ENCODE results near the gene SSBP3.

The SSBP3 gene

DNA sequence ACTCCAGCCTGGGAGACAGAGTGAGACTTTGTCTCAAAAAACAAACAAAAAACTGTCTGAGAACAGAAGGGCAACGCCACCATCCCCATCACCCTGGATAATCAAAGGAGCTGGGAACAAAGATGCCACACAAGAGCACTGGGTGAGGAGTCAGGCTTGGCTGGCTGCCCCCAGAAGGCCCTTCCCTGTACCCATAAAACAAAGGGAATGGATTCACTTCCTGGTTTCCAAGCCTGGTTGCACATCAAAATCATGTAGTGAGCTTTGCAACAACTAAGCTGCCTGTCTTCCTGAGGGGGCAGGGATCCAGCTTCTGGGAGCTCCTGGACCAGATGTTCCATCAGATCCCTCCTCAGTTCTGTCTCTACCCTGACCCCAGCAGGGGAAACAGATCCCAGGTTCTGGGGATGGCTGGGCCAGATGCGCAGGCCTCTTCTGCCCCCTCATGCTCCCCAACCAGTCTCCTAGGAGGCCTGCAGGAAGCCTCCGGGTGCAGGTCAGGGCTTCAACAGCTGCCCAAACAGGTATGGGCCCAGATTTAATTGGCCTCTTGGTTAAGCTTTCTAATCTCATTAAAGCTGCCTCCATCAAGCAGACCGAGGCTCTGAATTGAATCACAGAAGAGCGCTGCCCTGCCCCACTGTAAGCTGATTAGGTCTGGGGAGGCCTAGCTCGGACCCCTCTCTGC, 108.5 kb downstream of the SSBP3 start:
- in situ Hi-C loops (cut with MboI; ENCODE audit: low pct_unique_long_range_greater_than_20kb, low sequenced_read_pairs, unreplicated experiment), result no loop called here
- no peak for DNase-seq (ENCODE audit: low spot score)

DNA sequence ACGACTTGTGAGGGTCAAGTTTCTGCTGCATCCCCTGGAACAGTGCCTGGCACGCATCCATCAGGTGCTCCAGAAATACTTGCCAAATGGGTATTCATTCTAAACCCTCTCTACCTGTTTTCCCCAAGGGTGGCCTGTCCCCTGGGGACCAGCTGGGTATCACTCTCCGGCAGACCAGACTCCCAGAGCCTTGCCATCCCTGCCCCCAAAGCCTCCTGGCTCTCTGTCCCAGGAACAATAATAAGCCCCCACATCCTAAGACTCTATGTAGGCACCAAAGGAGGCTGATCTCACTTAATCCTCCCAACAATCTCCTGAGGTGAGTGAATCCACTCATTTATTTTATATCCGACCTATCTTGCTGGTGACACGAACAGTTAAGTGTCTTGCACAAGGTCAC, 109.5 kb downstream of the SSBP3 start:
- no peak for DNase-seq (ENCODE audit: low spot score)
- TF ChIP-seq, protein P1, sequence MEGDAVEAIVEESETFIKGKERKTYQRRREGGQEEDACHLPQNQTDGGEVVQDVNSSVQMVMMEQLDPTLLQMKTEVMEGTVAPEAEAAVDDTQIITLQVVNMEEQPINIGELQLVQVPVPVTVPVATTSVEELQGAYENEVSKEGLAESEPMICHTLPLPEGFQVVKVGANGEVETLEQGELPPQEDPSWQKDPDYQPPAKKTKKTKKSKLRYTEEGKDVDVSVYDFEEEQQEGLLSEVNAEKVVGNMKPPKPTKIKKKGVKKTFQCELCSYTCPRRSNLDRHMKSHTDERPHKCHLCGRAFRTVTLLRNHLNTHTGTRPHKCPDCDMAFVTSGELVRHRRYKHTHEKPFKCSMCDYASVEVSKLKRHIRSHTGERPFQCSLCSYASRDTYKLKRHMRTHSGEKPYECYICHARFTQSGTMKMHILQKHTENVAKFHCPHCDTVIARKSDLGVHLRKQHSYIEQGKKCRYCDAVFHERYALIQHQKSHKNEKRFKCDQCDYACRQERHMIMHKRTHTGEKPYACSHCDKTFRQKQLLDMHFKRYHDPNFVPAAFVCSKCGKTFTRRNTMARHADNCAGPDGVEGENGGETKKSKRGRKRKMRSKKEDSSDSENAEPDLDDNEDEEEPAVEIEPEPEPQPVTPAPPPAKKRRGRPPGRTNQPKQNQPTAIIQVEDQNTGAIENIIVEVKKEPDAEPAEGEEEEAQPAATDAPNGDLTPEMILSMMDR (IDR thresholded peaks at IDR 0.05; ENCODE audit: extremely low read depth, insufficient read depth, missing control alignments), result no peak
- in situ Hi-C loops (cut with MboI; ENCODE audit: low pct_unique_long_range_greater_than_20kb, low sequenced_read_pairs, unreplicated experiment), result no loop called here

More for the DNA sequence above, 108.5 kb downstream of the SSBP3 start:
- TF ChIP-seq, protein P1 (IDR thresholded peaks at IDR 0.05; ENCODE audit: extremely low read depth, insufficient read depth, missing control alignments), result no peak

DNA sequence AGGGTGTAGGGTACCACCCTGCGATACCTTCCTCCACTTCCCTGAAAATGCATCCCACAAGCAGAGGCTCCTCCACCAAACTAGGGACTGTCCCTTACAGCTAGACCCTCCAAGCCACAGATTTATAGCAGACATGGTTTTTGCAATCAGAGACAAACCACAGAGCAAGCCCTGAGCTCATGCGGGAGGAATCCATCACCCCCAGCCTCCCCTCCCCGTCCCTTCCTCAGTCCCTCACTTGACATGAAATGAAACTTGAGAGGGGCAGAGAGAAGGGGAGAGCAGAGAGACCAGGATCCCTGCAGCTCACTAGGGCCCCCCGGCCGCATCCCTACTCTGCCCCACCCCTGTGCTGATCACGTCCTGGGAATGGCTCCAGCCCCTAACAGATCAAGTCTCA, 111.3 kb downstream of the SSBP3 start:
- in situ Hi-C loops (cut with MboI; ENCODE audit: low pct_unique_long_range_greater_than_20kb, low sequenced_read_pairs, unreplicated experiment), result no loop called here
- no peak for DNase-seq (ENCODE audit: low spot score)
- TF ChIP-seq, protein P1 (IDR thresholded peaks at IDR 0.05; ENCODE audit: extremely low read depth, insufficient read depth, missing control alignments), result no peak

DNA sequence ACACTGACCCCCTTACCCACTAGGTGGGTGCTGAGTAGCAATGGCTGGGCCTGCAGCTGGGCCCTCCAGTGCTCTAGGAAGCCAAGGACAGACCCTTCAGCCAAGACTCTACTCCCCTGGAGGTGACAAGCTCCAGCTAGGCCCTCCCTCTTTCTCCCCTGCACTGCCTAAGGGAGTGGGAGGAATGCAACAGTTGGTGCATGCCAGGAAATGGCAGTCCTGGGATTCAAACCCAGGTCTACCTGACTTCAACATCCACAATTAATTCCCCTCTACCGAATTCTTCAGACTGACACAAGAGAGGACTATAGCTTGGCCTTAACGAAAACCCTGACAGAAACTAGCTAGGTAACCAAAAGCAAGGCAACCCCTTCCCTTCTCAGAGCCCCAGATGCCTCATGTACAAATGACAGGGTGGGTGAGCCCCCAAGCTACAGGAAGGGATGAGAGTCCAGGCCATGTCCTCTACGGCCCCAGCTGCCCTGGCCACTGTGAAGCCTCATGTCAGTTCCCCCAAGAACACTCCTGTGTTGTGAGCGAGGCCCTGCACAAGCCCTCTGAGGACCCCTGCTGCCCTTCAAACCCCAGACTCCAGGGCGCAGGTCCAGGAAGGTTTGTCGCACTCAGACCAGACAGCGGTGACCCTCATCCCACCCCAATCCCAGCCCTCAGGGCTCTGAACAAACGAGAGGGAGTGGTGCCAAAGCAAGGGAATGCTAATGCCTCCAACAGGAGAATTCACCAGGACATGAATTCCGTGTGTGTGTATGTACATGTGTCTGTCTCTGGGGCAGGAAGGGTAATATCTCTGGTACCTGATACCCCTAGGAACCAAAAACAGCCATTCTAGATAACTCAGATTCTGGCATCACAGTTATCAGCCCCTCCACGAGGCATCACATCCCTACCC, 113.9 kb downstream of the SSBP3 start:
- TF ChIP-seq, protein P1 (IDR thresholded peaks at IDR 0.05; ENCODE audit: extremely low read depth, insufficient read depth, missing control alignments), result no peak
- in situ Hi-C loops (cut with MboI; ENCODE audit: low pct_unique_long_range_greater_than_20kb, low sequenced_read_pairs, unreplicated experiment), result no loop called here
- no peak for DNase-seq (ENCODE audit: low spot score)

DNA sequence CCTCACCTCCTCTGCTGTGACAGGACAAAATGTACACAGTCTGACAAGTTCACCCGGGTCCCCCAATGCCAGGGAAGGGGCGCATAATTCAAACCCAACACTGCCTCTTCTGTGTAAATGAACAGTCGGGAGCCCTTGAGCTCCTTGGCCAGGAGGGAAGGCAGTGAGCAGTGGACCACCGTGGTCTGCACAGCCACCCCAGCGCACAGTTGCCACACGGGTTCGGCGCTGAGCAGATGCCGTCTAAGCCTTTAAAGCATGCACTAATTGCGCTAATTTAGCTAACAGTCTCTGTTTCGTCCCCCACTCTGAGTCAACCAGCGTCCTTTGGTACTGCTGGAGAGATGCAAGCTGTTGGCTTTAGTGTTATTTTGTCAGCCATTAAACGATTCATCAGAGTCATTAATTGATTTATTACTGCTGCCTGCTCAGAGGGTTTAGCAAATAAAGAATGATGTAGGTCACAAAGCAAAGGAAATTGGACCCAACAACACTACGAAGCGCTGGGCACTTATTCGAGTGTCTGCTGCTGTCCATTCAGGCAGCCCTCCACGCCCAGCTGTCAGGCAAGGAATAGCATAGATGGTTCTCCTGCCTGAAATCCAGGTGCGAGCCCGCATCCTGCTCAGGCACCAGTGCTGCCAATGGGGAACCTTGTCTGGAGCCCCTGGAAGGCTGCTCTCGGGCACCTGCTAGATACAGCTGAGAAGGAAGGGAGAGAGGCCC, 114.8 kb downstream of the SSBP3 start:
- no peak for DNase-seq (ENCODE audit: low spot score)
- in situ Hi-C loops (cut with MboI; ENCODE audit: low pct_unique_long_range_greater_than_20kb, low sequenced_read_pairs, unreplicated experiment), result no loop called here
- TF ChIP-seq, protein P1 (IDR thresholded peaks at IDR 0.05; ENCODE audit: extremely low read depth, insufficient read depth, missing control alignments), result no peak

DNA sequence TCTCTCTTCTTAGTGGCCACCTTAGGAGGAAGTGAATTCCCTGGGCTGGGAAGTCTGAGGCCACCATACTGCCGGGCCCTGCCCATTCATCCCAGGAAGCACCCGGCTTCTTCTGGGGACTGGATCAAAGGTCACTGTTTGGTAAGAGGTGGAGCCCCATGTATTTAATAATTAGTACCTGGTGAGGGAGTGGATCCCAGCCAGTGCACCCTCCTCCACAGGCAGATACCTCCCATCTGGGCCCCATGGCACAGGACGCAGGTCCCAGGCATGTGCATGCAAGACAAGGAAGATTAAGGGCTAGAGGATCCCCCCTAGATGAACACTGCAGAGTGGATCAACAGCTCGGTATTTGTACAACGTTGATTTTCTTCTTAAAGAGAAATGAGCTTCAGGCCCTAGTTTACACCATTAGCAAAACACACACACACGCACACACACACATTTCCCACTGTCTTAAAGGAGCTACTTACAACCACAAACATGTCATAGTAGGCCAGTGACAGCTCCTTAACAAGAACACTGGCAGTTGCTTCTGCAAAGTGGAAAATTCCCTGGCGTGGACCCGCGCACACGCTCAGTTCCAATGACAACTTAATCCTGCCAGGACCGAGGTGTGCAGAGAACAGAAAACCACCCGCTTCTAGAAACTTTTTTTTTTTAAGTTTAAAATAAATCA, 115.5 kb downstream of the SSBP3 start:
- no peak for DNase-seq (ENCODE audit: low spot score)
- TF ChIP-seq, protein P1 (IDR thresholded peaks at IDR 0.05; ENCODE audit: extremely low read depth, insufficient read depth, missing control alignments), result no peak
- in situ Hi-C loops (cut with MboI; ENCODE audit: low pct_unique_long_range_greater_than_20kb, low sequenced_read_pairs, unreplicated experiment), result no loop called here

All from GM13977 (cell line).